WTC11 (cell line): ENCODE data around the gene HINT2.

Experiments
- SP1 ChIP-seq: sonication (generic); formaldehyde crosslinking; conservative IDR thresholded peaks from 2 replicates; pipeline ENCODE4 v1.8.1; 2022; ENCODE audit warnings: missing genetic modification reagents
- USF2 ChIP-seq: sonication (generic); formaldehyde crosslinking; IDR thresholded peaks from 2 replicates; pipeline ENCODE4 v1.8.1; 2023; ENCODE audit warnings: mild to moderate bottlenecking, missing genetic modification reagents, moderate library complexity

- TF ChIP-seq SP1 (CRISPR knock-in tag) (no peak), USF2 (CRISPR knock-in tag) (no peak)
These were observed 3.5 kb upstream of the HINT2 start for GRCh38 chr9:35818341-35818740.
